Fibroblast of lung (primary cell): Measurements from ENCODE around the gene ARHGAP28.

Experiments used
- CTCF ChIP-seq, 2 donors: IDR thresholded peaks in 1 of 2; conservative IDR thresholded peaks in 1 of 2; 1 replicate in 1 of 2; 2 replicates in 1 of 2; pipeline ENCODE4 v1.5.1; 2011 to 2012; ENCODE audit warnings: low read length in 2 of 2, control low read depth in 1 of 2, inconsistent platforms in 1 of 2, low read depth in 1 of 2, mild to moderate bottlenecking in 1 of 2
- EZH2 ChIP-seq: IDR thresholded peaks from 2 replicates; pipeline ENCODE4 v1.5.1; 2012; ENCODE audit warnings: low read length, control low read depth, mild to moderate bottlenecking; ENCODE audit errors: missing control alignments

GRCh38 chr18:6928359-6928758, 198.8 kb downstream of the ARHGAP28 start:
- TF ChIP-seq EZH2 (no peak), CTCF (conservative IDR thresholded peaks at IDR 0.05 in 1 of 2, IDR thresholded peaks at IDR 0.05 in 1 of 2; ENCODE audit: low read depth in 1 of 2, low read length in 2 of 2) (no peak)
